Fibroblast of skin of left quadriceps (primary cell): ENCODE data around the gene PRKG1.

Experiments used
- DNase-seq, 2 experiments: peaks; one replicate each; pipeline ENCODE4 v3.0.0-alpha.2; 2013; ENCODE audit warnings: low read depth in 2 of 2

Gene PRKG1

DNA sequence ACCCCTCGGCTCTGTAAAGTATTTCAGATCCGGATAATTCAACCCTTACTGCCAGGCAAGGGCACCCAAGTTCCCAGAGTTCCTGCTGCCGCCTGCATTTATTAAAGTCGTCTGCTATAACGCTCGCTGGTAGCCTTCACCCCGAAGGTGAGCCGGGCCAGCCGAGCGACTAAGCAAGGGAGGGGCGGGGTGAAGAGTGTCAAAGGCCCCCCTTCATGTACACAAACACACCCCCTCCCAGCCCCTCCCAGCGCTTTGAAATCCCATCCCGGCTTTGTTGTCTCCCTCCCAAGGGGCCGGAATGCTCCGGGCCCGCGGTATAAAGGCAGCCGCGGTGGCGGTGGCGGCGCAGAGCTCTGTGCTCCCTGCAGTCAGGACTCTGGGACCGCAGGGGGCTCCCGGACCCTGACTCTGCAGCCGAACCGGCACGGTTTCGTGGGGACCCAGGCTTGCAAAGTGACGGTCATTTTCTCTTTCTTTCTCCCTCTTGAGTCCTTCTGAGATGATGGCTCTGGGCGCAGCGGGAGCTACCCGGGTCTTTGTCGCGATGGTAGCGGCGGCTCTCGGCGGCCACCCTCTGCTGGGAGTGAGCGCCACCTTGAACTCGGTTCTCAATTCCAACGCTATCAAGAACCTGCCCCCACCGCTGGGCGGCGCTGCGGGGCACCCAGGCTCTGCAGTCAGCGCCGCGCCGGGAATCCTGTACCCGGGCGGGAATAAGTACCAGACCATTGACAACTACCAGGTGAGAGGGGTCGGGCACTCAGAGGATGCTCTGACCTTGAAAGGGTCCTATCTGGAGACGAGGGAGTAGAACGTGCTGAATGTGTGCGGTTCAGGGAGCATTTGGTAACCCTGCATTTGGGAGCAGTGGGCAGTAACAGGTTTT is 1239.9 kb downstream of the PRKG1 start, which contains the start of gene DKK1:
Gene DKK1, plus strand, starts transcription at position 349 of the 889 bp plus-strand sequence. Its CDS starts 154 bp downstream, at position 503.
- DNase-seq: peak; percentile 54 to 55

- no peak for DNase-seq
Measured at GRCh38 chr10:52314822-52315552, 1240.7 kb downstream of the PRKG1 start.

GRCh38 chr10:52316001-52316400 is 1241.7 kb downstream of the PRKG1 start:
- DNase-seq: no peak

GRCh38 chr10:52316500-52316899 is 1242.2 kb downstream of the PRKG1 start:
- DNase-seq: no peak

DNA sequence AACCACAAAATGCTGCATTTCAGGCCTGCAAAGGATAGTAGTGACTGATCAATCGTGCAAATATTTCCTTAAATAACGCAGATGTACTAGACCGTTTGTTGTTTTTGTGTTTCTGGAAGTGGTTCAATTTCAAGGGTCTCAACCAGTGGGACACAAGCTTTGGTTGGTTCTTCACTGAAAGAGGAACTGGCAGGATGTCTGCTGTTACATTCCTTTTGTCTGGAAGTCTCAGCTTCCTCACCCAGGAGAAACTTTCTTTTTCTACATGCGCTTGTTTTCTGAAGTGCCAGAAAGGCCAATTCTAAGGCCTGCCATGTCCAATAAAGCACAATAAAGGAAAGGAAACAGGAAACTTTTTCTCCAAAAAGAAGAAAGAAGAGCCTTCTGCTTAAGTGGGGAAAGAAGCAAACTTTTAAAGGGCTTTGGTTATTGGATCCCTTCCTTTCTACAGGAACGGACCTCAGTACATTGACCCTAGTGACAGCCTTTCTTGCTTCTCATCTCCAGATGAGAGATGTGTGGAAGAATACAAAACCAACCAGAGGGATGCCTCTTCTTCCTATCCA is 1243.9 kb downstream of the PRKG1 start:
- DNase-seq: peak in 1 of 2 experiments; percentile 24

DNA sequence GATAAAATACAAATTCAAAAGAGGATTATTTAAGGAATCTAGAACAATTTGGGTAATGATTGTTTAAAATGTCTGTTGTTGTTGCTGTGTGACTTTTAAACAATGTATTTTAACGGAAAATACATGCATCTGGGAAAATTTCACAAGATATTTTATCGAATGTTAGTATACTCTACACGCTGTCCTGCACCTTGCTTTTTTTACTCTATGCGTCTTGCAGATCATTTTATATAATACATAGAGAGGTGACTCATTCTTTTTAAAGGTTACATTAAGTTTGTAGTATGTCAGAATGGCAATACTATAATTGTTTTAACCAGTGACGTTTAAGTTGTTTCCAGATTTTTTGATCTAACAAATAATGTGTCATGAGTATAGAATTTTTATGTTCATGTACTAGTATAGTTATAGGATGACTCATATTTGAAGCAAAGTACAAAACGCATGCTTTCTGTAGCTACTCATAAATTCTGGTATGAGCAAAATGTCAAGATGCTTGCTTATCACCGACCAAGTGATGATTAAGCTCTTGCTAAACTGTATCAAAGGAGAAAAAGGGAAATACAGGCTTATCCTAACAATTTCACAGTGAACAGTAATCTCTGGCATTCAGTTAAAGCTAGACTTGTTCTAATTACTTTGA is 1244.7 kb downstream of the PRKG1 start:
- DNase-seq: peak; percentile 96

- DNase-seq: peak in 1 of 2 experiments; percentile 31
Measured at GRCh38 chr10:52319926-52320325, 1245.6 kb downstream of the PRKG1 start.

GRCh38 chr10:52322323-52322722 is 1248.0 kb downstream of the PRKG1 start:
- DNase-seq: no peak

DNA sequence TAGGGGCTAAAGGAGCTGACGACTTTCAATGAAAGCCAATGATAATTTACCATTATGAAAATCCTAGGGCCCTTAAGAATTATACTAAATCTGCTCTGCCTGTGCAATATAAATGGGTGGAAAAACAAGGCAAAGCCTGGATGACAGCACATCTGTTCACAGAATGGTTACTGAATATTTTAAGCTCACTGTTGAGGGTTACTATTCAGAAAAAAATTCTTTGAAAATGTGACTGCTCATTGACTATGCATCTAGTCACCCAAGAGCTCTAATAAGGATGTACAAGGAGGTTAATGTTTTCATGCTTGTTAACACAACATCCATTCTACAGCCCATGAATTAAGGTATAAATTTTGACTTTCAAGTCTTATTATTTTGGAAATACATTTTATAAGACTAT is 1248.6 kb downstream of the PRKG1 start:
- DNase-seq: peak in 1 of 2 experiments; percentile 34

DNA sequence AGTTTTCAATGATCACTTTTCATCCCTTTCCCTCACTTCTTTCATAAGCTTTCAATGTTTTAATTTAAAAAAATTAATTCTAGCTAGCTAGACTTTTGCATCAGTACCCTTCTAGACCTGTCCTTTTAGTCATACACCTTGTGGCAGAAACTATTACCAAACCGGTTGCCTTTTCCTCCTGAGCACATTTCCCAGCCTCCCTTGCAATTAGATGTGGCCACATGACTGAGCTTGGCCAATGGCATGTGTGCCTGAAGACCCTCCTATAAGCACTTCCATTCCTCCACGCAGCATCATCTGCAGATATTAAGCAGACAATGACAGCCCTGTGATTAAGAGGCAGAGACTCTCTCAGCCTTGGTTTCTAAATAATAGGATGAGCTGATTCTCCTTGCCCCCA is 1252.1 kb downstream of the PRKG1 start:
- DNase-seq: no peak

DNA sequence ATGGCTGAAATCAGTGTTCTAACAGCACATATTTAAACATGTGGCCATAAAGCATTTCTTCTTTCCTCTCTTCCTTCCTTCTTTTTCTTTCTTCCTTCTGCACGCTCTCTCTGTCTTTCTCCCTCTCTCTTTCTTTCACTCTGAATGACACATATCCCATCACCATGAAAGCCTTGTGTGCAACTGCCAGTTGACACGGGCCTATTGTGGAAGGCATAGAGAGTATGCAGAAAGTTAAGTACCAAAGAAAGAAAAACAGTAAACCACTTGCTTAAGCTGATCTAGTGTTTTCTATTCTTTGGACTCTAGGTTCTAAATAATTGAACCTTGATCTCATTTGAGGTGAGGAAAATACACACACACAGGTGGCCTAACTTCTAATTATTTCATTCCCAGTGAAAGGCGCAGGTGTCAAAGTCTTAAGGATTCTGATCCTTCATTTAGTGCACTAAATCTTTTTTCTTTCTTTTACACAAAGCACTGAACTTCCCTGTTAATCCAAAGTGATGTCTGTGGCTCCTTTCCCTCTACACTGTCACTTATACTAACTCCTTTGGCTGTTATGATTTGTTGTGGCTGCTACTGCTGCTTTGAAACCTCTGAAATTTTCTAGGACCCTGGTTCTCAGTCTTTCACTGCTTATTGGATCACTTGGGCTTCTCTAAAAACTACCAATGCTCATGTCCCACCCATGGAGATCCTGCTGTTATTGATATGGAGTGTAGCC is 1257.5 kb downstream of the PRKG1 start:
- no peak for DNase-seq

DNA sequence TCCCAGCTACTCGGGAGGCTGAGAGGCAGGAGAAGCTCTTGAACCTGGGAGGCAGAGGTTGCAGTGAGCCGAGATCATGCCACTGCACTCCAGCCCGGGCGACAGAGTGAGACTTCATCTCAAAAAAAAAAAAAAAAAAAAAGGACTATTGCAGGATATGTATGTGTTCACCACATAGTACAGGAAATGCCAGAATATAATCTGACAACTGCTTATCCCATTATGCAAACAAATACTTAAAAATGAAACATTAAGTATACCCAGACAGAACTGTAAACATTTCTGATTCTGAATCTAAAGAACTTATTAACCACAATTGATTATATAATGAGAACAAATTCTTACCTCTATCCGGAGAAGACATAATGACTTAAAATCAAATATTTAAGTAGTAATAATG is 1258.5 kb downstream of the PRKG1 start:
- DNase-seq: no peak

- no peak for DNase-seq
Measured at GRCh38 chr10:52334595-52334994, 1260.3 kb downstream of the PRKG1 start.

- DNase-seq: no peak
Measured at GRCh38 chr10:52335665-52336064, 1261.4 kb downstream of the PRKG1 start.

DNA sequence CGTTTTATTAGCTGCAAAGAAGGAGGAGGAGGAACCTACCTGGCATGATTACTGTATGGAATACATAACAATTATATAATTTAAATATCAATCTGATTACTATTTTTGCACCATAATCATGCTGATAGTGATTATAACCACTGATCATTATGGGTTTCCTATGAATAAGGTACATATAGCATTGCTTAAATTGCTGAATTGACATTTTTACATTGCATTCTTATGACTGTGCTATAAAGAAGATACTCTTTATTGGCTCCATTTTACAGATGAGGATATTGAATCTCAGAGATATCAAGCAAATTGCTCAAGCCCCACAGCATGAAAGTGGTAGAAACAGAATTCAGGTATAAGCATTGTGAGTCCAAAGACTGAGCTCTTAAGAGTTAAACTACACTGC is 1262.9 kb downstream of the PRKG1 start:
- DNase-seq: no peak

DNA sequence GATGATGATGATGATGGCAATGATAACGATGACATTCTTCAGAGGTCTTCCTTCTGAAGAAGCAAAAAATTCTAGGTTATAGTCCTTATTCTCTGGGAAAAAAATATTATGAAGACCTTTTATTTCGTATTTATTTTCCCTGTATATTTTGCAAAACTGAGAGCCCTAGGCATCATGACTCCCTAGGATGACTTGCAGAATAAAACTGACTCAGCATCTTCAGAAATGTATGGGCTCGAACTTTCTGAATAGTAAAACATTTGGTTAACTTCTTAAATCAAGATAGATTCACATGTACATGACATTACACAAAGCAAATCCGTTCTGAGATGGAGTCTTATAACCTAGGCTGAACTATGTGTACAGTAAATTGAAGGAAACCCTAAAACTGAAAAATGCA is 1269.2 kb downstream of the PRKG1 start:
- no peak for DNase-seq

DNA sequence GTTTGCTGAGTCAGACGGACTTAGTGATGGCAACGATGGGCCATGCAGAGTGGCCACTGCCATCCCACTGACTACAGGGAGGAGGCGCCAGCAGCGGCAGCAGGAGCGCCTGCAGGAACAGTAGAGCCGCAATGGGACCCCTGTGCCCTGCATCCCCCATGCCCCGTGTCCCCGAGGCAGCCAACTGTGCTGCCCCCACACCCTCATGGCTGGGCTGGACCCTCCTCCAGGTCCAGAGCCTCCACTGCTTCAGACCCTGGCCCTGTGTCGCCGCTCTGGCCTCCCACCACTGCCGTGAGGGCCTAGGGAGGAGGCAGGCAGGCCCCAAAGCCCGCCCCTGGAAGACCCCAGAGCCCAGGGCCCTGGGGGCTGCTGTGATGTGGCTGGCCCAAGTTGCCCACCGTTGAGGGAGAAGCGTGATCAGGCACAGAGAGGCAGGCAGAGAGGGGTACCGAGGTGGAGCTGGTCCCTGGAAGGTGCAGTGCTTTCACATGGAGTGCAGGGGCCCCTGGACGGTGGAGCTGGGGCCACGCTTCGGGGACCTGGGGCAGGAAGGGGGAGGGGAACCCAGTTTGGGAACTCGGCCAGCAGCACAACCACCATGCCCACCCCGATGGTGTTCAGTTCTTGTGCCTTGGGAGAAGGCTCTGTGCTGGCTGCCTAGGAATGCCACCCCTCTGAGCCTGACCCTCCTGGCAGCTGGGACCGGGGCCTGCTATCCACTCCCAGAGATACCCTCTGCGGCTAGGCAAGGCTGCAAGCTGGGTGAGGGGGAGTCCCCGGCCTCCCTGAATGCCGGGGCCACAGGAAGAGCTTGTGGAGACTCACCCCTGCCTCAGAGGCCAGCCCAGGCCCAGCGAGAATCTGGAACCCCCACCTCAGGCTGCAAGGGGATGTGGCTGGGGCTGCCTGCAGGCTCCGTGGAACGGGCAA is 1272.4 kb downstream of the PRKG1 start:
- no peak for DNase-seq

DNA sequence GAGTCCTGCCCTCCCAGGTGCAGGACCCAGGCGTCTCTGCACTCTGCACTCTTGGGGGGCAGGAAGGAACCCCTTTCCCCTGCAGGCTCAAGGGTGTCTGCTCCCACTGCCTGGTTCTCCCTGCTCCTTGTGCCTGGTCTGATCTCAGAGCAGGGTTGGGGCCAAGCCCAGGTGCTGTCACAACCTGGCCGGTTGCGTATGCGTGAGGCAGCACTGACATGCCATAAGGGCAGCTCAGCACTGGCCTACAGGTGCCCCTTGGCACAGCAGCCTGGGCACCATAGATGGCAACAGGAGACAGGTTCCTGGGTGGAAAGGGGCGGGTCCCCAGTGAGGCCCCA is 1273.0 kb downstream of the PRKG1 start:
- DNase-seq: no peak
